T-helper 2 cell (primary cell): Measurements from ENCODE around the gene ELOVL6.

Experiments
- DNase-seq, 5 experiments: peaks; one replicate each; pipeline versions ENCODE4 v3.0.0 to v3.0.0-alpha.2; 2012 to 2022

ELOVL6 gene

DNA sequence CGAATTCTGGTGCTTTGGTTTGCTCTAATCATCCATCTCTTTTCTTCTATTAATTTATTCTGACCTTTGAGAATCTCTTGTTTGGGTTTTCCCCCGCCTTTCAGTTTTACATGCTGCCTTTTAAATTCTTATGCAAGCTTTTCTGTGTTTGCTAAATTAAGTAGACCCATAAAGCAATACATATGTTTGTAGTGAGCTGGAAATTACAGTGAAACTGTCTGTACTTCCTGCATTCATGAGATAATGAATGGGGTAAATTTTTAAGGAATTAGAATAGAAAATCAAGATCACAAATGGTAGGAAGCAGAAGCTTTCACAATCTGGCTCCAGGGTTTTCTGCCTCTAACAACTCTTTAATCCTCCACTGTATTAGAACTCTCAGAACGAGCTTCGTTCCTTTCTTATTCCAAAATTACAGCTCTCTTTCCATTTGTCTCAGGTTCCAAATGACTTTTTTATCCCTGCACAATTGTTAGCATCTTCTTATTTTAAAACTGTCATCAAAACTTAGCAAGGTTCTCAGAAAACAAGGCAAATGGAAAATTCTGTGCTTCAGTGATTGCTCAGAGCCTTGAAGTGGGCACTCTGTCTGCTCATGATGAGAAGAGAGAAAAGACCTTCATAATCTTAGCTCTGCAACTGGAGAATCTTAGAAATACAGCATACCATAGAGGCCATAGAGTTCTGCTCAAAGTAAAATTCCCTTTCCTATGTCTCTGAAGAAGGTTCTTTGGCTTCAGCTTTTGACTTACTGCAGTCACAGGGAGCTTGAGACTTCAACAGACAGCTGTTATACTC is 177.6 kb downstream of the ELOVL6 start:
- DNase-seq, result no peak

DNA sequence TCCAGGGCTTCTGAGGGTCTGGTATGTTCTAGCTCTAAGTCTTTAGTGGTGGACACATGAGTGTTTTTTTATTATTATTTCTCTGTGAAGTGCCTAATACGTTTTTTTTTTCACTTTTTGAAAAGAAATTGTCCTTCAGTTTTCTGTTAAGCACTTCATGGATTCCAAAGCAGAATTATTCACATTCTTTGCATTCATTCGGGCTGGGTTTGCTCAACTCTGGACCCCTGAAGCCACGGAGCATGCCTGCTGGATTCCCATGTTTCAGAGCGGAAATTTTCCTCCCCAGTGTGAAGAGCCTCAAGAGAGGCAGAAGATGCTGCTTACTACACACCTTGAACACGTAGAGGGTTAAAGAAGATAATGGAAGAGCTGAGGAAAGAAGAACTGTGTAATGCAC is 178.3 kb downstream of the ELOVL6 start:
- no peak for DNase-seq

DNA sequence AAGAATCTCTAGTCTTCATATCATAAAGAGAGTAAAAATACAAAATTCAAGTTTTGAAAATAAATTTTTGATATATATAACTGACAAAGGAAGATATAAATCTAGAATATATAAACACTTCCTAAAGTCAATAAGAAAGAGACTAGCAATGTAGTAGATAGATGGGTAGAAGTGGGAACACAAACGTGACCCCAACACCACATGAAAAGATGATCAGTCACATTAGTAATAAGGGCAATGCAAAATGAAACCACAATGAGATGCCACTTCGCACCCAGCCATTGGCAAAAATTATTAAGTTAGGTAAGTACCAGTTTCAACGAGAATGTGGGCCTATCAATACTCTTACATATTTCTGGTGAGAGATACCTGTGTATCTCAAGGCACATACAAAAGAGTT is 179.3 kb downstream of the ELOVL6 start:
- DNase-seq, result peak in 1 of 5 experiments; percentile 14

DNA sequence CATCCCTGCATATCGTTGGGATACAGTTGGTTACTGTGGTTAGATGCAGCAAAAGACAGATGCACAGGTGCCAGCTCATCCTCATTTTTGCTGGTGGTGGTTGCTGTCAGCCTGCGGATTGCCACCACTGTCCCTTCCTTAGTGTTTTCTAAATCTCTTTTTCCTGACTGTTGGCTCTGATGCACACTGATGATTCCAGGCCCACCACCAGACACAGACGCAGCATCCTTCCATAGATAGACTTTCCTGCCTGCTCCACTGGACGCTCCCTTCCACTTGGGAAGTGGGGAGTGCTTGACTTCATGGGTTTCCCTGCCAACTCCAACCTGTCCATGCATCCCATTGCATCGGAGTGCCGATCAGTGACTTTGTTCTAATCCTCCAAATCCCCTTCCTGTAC is 184.2 kb downstream of the ELOVL6 start:
- no peak for DNase-seq

DNA sequence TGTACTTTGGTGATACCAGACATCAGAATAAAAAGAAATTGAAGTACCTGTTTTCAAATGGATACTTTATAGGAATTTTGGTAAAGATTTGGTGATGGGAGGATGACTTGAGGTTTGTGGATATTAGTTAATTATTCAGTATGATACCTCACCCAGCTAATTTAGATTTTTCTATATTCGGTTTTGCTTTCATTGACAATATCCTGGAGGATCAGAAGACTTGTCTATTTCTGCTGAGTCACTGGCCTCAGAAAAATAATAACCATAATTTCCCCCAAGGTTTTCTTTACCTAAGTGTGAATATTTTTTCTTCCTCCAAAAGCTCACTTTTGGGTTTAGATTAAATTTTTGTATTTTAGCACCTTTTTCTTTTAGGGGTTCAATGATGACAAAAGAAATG is 185.5 kb downstream of the ELOVL6 start:
- no peak for DNase-seq

DNA sequence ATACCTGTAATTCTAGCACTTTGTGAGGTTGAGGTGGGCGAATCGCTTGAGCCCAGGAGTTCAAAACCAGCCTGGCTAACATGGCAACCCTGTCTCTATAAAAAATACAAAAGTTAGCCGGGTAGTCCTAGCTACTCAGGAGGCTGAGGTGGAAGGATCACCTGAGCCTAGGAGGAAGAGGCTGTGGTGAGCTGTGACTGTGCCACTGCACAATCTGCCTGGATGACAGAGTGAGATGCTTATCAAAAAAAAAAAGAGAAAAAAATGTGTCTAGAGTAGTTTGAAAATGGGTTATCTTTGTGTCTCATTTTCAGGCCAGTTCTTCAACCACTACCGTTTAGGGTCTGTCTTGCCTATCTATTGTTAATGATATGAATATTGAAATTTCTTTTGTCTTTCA is 187.6 kb downstream of the ELOVL6 start:
- peak in 1 of 5 experiments; percentile 20 for DNase-seq

DNA sequence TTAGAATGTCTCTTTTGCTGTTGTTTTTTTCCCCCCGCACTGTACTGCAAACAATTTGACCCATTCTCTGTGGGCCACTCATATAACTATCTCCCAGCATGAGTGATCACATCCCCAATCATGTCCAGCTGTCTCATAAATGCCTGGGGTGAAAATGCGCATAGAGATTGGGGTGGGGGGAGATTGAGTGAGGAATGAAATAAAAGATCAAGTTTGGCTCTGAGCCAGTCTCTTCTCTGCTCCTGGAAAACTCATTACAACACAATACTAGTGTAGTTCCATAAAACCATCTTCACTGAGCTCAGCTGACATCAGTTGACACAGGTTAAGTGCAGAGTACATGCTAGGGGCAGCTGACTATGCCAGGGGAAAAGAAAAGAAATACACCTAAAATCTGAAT is 188.9 kb downstream of the ELOVL6 start:
- DNase-seq, result no peak

DNA sequence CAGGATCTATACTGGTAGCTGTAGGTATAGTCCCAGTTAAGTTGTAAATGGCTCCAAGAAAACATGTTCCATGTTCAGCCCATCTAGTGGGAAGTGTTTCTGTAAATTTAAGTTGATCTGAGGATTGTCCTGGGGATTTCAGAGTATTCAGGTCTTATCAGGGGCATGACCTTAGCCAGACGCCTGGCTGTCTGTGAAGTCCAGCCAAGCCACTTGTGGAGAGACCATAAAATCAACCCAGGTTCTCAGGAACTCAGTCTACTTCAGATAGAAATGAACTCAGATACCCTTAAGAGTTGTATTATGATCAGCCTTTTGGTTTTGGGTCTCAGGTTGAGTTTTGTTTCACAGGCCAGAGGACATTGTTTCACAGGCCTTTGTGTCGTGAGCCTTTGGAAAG is 189.9 kb downstream of the ELOVL6 start:
- no peak for DNase-seq

DNA sequence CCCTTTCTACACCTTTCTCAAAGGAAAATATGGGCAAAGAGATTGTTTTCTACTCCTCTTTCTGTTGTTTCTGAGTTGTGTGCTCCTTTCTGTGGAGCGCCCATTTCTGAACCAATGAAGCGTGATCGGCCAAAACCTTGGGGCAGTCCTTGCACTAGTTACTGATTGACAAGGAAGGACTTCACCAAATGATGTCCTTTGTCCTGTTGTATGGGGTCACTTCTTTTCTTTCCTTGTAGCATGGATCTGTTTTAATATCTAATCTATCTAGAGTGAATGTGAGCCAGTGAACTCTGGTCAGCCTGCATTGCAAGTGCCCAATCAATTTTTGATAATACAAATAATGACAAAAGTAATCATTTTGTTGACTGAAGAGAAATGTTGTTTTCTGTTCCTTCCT is 191.2 kb downstream of the ELOVL6 start:
- DNase-seq, result no peak

DNA sequence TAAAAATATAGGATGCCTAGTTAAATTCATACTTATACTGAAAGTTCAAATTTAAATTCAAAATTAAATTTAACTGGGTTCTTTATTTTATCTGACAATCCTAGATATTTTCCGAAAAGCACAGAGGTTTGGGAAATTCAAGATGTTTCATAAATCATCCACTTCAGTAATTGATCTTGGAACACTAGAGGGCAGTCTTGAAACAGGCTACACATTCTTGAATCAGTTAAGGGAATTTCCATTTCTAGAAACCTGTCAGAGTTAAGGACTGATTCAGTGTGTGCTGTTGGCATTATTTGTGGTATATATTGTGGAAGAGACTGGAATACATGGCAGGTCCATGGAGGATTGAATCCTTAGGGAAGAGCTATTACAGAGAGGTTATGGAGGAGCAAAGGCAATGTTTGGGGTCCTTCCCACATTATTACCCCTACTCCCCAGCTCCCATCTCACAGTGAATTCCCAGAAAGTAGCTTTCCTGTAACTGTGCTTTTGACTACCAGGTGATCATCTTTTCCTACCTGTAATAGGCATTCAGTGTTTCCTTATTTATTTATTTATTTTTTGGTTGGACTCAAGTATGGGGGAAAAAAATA is 192.9 kb downstream of the ELOVL6 start:
- DNase-seq, result peak in 2 of 5 experiments; percentile 34 to 61

DNA sequence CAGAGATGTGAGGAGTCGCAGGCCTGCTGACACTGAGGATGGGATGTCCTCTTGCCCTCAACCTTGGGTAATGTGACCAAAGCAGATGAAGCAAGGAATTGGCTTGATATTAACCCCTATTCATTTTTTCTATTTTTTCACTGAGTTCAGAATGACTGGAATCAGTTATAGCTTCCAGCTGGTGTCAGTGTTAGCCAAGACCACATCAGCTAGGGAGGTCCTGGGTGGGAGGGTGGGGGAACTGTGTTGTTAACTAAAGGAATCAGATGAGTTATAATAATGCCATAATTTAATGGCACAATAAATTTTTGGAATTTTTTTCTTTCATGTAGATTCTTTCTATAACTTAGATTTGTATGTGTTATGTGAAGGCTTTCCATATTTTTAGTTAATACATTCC is 193.9 kb downstream of the ELOVL6 start:
- DNase-seq, result no peak

DNA sequence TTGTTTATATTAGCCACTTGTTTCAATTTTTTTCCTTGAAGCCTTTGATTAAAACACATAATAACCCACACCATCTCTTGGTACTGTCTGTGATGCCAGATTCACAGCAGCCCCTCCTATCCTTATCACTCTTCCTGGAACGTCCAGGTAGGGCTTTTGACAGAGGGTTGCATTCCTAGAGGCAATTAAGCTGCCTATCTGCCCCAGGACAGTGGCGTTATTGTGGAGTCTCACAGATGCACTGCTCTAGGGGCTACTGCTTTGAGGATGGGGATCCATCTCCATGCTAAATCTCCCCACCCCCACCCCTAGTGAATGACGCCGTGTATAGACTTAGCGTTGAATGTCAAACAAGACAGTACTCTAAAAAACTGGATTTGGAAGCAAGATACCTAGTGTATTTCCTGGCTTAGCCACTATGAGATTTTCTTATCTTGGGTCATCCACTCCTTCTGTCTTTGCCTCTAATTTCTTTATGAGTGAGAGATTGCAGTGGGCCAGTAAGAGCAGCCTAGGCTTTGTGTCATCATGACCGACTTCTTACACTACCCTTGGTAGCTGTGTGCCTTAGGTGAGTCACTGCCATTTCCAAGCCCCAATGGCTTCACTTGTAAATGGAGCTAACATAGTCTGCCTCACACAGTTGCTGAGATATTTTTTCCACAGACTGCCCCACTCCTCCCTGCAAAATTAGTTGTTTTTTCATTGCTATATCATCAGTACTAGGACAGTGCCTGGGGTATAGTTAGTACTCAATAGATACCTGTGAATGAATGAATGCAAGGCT is 194.8 kb downstream of the ELOVL6 start:
- DNase-seq, result no peak

DNA sequence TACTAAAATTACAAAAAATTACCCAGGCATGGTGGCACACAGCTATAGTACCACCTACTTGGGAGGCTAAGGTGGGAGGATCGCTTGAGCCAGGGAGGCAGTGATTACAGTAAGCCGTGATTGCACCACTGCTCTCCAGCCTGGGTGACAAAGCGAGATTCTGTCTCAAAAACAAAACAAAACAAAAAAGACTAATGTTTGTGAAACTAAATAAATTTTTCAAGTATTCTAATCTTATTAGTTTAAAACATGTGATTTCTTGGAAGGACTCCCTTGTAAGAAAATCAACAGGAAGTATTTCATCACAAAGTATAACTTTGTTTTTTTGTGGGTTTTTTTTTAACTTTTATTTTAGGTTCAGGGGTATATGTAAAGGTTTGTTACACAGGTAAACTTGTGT is 196.1 kb downstream of the ELOVL6 start:
- no peak for DNase-seq

DNA sequence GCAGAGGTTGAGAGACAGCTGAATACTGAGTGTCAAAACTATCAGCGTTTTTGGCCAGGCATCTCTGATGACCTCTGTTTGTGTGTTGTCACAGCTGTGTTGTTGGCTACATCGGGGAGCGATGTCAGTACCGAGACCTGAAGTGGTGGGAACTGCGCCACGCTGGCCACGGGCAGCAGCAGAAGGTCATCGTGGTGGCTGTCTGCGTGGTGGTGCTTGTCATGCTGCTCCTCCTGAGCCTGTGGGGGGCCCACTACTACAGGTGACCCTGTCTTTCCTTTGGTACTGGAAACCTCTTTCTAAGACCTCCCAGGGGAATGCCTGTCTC is 198.9 kb downstream of the ELOVL6 start:
- DNase-seq, result no peak

DNA sequence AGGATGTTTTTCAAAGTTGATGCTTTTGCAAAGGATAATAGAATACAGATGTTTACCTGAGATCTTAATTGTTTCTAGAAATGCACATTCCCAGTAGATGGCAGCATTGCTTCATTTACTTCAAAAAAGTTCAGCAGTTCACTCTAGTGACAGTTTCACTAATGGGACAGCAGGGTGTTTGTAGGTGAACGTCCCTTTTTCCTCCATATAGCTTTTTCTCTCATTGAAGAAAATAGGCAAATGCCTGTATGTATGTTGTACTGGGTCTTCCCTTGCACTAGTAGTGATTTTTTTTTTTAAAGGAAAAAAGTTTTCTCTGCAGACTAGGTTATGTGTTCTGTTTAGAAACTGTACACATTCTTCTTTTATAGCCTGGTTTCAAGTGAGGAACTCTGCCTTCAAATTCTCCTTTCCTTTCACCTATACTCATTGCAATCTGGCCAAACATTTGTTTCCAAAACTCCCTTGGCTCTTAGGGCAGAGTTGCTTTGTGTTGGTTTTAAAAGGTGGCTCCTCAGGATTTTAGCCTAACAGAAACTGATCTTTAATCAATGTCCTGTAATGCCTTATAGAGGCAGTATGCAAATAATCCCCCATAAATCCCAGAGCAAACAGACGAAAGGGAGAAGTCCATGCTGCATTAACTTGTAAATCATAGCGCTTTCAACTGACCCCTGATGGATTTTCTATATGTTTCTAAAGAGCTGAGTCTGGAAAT is 199.4 kb downstream of the ELOVL6 start:
- DNase-seq, result peak in 2 of 5 experiments; percentile 39 to 66

DNA sequence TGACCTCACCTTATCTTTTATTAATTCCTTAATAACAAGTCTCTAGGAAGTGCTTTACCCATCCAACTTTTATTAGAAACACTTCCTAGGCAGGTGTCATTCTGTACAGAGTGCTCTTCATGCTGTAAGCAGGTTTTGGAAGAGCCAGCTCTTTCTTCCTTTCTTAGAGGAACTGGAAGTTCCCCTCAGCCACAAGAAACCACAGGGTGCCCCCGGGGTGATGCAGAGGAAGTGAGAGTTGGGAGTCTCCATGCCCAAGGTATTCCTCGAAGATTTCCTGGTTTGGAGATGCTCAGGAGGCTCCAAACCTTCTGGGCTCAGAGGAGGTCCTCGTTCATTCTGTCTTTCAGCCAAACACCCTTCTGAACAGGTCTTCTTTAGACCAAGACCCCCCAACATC is 201.9 kb downstream of the ELOVL6 start:
- no peak for DNase-seq
